ENCODE data around the gene MTFP1. TPM values are rescaled to one million over a fixed set of nuclear protein-coding genes. Genes with fewer than 3 reads are reported as not detected.
"Not testable (repeated sequence)": the region's sequence is repeated elsewhere in the genome, so short reads cannot be mapped to it uniquely, and the experiment has no call there.

The MTFP1 gene
- total and polyA plus RNA-seq, 7 experiments from 2014 or later = 10.2 to 68.2 (median 26.7) TPM

DNA sequence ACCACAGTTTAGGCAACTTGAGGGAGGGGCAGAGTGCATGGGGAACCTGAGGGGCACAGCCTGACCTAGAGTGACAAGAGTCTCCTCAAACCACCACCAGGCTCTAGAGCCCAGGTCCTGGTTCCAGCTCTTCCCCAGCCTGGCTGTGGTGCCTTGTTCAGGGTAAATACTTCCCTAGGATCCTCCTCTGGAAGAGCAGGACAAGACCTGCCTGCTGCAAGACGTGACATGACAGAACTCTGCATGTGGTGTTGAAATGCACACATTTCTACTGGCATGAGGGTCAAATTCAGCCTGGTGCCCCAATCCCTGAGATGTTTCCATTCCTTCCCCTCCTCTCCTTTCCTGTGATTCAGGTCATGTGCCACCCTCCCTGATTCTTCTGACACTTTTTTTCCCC lies 25.4 kb upstream of the MTFP1 start:
- Mint-ChIP-seq H3K9me3 (no peaks in the 10 kb centered on the region), H3K27ac (peak overlapping the region in 7 of 9 donors; percentile 35 to 92 (median 43)), H3K27me3 (peaks cover 0 to 5% (median 0%) of the 10 kb centered on the region in 5 donors), H3K36me3 (peaks cover 0 to 4% (median 3%) of the 10 kb centered on the region in 5 donors), H3K4me3 (peak overlapping the region in 1 of 10 donors; percentile 5), H3K4me1 (peaks cover 16 to 53% (median 31%) of the 10 kb centered on the region in 7 donors)
- Histone ChIP-seq H3K4me3 (ENCODE audit: low read length) (no peak overlapping the region), H3K9me3 (ENCODE audit: control insufficient read depth in 2 of 3, low read length in 3 of 3) (no peaks in the 10 kb centered on the region), H3K36me3 (ENCODE audit: control insufficient read depth in 2 of 3, insufficient read depth in 3 of 3, low read length in 3 of 3) (peaks cover 0 to 7% (median 0%) of the 10 kb centered on the region in 3 experiments), H3K27ac (ENCODE audit: low read depth, low read length) (no peak overlapping the region), H3K27me3 (ENCODE audit: control insufficient read depth in 2 of 2, insufficient read depth in 2 of 2, low read length in 2 of 2) (no peaks in the 10 kb centered on the region), H3K4me1 (ENCODE audit: control insufficient read depth in 2 of 2, insufficient read depth in 2 of 2, low read length in 2 of 2) (peaks cover 12 to 22% of the 10 kb centered on the region in 2 donors)
- intact Hi-C loops (cut with micrococcal nuclease) = no loop called here
- CTCF ChIA-PET = no interaction called here
- ATAC-seq = no peak
- DNase-seq = no peak
- POLR2A ChIA-PET = interaction anchor here (6.0 to 12.2 kb wide), 2 partner anchors 11 to 25 kb away, joined by 52 to 158 read pairs; partner anchors contain the start of gene MTFP1

DNA sequence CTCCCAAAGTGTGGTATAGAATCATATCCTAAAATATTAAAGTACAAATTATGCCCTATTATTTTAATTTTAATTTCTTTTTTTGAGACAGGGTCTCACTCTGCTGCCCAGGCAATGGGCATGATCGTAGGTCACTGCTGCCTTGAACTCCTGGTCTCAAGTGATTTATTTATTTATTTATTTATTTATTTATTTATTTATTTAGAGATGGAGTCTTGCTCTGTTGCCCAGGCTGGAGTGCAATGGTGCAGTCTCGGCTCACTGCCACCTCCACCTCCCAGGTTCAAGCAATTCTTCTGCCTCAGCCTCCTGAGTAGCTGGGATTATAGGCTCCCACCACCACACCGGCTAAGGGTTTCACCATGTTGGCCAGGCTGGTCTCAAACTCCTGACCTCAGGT lies 24.5 kb upstream of the MTFP1 start:
- CTCF ChIA-PET; H3K27ac Mint-ChIP-seq; H3K27me3 ChIP-seq (ENCODE audit: control insufficient read depth in 2 of 2, insufficient read depth in 2 of 2, low read length in 2 of 2); H3K9me3 Mint-ChIP-seq; H3K27ac ChIP-seq (ENCODE audit: low read depth, low read length); DNase-seq; ATAC-seq; H3K4me3 ChIP-seq (ENCODE audit: low read length); H3K4me3 Mint-ChIP-seq; intact Hi-C loops (cut with micrococcal nuclease); H3K27me3 Mint-ChIP-seq; H3K36me3 Mint-ChIP-seq; H3K9me3 ChIP-seq (ENCODE audit: control insufficient read depth in 2 of 3, low read length in 3 of 3): not testable (repeated sequence)
- peaks cover 0 to 15% (median 0%) of the 10 kb centered on the region in 3 experiments for H3K36me3 ChIP-seq (ENCODE audit: control insufficient read depth in 2 of 3, insufficient read depth in 3 of 3, low read length in 3 of 3)
- peaks cover 16 to 44% (median 26%) of the 10 kb centered on the region in 7 donors for H3K4me1 Mint-ChIP-seq
- H3K4me1 ChIP-seq (ENCODE audit: control insufficient read depth in 2 of 2, insufficient read depth in 2 of 2, low read length in 2 of 2) = peaks cover 12 to 19% of the 10 kb centered on the region in 2 donors
- POLR2A ChIA-PET = interaction anchor here (2.8 kb wide), 1 partner anchor 23 kb away, joined by 19 read pairs; the partner anchor contains the start of gene MTFP1

DNA sequence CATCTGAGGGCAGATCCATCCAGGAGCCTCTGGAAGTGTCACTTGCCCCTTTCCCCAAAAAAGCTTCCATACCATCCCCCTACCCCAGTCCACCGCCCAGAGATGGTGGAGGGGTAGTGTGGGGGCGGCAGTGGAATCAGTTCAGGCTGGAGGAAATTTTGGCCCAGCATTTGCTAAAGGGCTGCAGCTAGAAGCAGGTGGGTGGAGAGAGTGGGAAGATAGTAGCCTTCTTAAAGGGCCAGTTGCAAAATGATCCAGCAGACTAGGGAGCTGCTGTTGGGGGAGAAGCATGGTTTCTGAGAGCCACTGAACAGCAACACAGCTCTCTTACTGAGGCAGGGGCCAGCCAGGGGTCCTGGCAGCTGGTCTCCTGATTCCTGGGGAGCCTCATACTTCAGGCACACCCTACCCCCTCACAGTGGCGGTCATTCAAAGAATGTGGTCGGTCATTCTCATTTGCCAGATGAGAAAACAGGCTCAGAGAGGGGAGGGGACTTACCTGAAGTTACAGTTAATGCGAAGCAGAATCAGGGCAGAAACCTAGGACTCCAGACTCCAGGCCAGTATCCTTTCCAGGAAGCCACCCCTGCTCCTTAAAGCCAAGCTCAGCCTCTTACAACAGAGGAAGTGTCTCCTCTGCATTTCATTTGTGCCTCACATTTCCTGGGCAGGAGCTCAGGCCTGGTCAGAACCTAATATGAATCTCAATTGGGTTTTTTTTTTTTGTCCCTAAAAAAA lies 23.4 kb upstream of the MTFP1 start:
- Histone ChIP-seq H3K27me3 (ENCODE audit: control insufficient read depth in 2 of 2, insufficient read depth in 2 of 2, low read length in 2 of 2) (no peaks in the 10 kb centered on the region), H3K27ac (ENCODE audit: low read depth, low read length) (no peak overlapping the region), H3K4me1 (ENCODE audit: control insufficient read depth in 2 of 2, insufficient read depth in 2 of 2, low read length in 2 of 2) (peaks cover 6 to 13% of the 10 kb centered on the region in 2 donors), H3K4me3 (ENCODE audit: low read length) (no peak overlapping the region), H3K9me3 (ENCODE audit: control insufficient read depth in 2 of 3, low read length in 3 of 3) (no peaks in the 10 kb centered on the region), H3K36me3 (ENCODE audit: control insufficient read depth in 2 of 3, insufficient read depth in 3 of 3, low read length in 3 of 3) (peaks cover 0 to 22% (median 0%) of the 10 kb centered on the region in 3 experiments)
- H3K4me1 Mint-ChIP-seq = peaks cover 16 to 35% (median 20%) of the 10 kb centered on the region in 7 donors
- H3K9me3 Mint-ChIP-seq = no peaks in the 10 kb centered on the region
- peaks cover 0 to 18% (median 3%) of the 10 kb centered on the region in 5 donors for H3K36me3 Mint-ChIP-seq
- CTCF ChIA-PET = no interaction called here
- H3K27ac Mint-ChIP-seq = peak overlapping the region in 5 of 9 donors; percentile 1 to 89 (median 63)
- intact Hi-C loops (cut with micrococcal nuclease) = no loop called here
- POLR2A ChIA-PET = interaction anchor here (0.9 to 2.8 kb wide), 3 partner anchors 12 to 24 kb away, joined by 3 to 19 read pairs (median 5); partner anchors contain the start of gene MTFP1
- no peak for ATAC-seq
- no peak for DNase-seq
- H3K4me3 Mint-ChIP-seq = no peak overlapping the region
- H3K27me3 Mint-ChIP-seq = peaks cover 0 to 5% (median 0%) of the 10 kb centered on the region in 5 donors

DNA sequence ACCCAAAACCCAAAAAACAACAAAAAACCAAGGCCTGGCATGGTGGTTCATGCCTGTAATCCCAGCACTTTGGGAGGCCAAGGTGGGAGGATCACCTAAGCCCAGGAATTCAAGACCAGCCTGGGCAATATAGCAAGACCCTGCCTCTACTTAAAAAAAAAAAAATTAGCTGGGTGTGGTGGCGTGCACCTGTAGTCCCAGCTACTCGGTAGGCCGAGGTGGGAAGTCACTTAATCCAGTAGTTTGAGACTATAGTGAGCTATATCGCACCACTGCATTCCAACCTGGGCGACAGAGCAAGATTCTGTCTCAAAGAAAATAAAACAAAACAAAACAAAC lies 22.8 kb upstream of the MTFP1 start:
- Mint-ChIP-seq H3K36me3 (peaks cover 0 to 20% (median 3%) of the 10 kb centered on the region in 5 donors), H3K27ac (peak overlapping the region in 1 of 9 donors; percentile 32), H3K4me1 (peaks cover 13 to 31% (median 18%) of the 10 kb centered on the region in 7 donors)
- intact Hi-C loops (cut with micrococcal nuclease); H3K4me3 ChIP-seq (ENCODE audit: low read length); H3K27ac ChIP-seq (ENCODE audit: low read depth, low read length); CTCF ChIA-PET; H3K9me3 Mint-ChIP-seq; ATAC-seq; H3K27me3 ChIP-seq (ENCODE audit: control insufficient read depth in 2 of 2, insufficient read depth in 2 of 2, low read length in 2 of 2); H3K9me3 ChIP-seq (ENCODE audit: control insufficient read depth in 2 of 3, low read length in 3 of 3); H3K4me3 Mint-ChIP-seq; DNase-seq; H3K27me3 Mint-ChIP-seq: not testable (repeated sequence)
- POLR2A ChIA-PET = interaction anchor here (0.9 to 2.8 kb wide), 3 partner anchors 11 to 24 kb away, joined by 3 to 19 read pairs (median 5); partner anchors contain the start of gene MTFP1
- Histone ChIP-seq H3K36me3 (ENCODE audit: control insufficient read depth in 2 of 3, insufficient read depth in 3 of 3, low read length in 3 of 3) (peaks cover 0 to 26% (median 0%) of the 10 kb centered on the region in 3 experiments), H3K4me1 (ENCODE audit: control insufficient read depth in 2 of 2, insufficient read depth in 2 of 2, low read length in 2 of 2) (peaks cover 6 to 13% of the 10 kb centered on the region in 2 donors)

DNA sequence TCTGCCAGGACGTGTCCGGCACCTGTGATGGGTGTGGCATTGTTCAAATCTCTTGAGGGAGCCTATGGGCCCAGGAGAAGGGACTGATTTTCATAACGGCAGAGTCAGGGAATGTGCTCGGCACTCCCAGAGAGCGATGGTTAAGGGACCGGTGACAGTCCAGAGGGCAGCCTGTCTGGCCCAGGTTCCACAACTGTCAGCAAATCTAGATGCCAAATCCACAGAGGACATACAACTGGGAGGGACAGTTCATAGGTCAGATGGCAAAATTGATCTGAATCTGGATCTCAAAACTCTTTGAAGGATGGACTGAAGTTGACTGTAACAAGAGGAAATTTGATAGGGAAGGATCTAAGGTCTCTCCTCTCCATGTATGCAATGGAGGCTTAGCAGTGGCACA lies 21.3 kb upstream of the MTFP1 start:
- Mint-ChIP-seq H3K27me3 (no peaks in the 10 kb centered on the region), H3K4me1 (peaks cover 0 to 15% (median 2%) of the 10 kb centered on the region in 7 donors), H3K36me3 (peaks cover 0 to 21% (median 4%) of the 10 kb centered on the region in 5 donors), H3K4me3 (no peak overlapping the region), H3K27ac (peak overlapping the region in 5 of 9 donors; percentile 4 to 56 (median 26)), H3K9me3 (no peaks in the 10 kb centered on the region)
- Histone ChIP-seq H3K9me3 (ENCODE audit: control insufficient read depth in 2 of 3, low read length in 3 of 3) (no peaks in the 10 kb centered on the region), H3K4me1 (ENCODE audit: control insufficient read depth in 2 of 2, insufficient read depth in 2 of 2, low read length in 2 of 2) (no peaks in the 10 kb centered on the region), H3K4me3 (ENCODE audit: low read length) (no peak overlapping the region), H3K27me3 (ENCODE audit: control insufficient read depth in 2 of 2, insufficient read depth in 2 of 2, low read length in 2 of 2) (no peaks in the 10 kb centered on the region), H3K27ac (ENCODE audit: low read depth, low read length) (no peak overlapping the region), H3K36me3 (ENCODE audit: control insufficient read depth in 2 of 3, insufficient read depth in 3 of 3, low read length in 3 of 3) (peaks cover 0 to 42% (median 0%) of the 10 kb centered on the region in 3 experiments)
- intact Hi-C loops (cut with micrococcal nuclease) = no loop called here
- CTCF ChIA-PET = no interaction called here
- ATAC-seq = no peak
- POLR2A ChIA-PET = interaction anchor here (0.6 to 4.3 kb wide), 3 partner anchors 13 to 48 kb away, joined by 4 to 29 read pairs (median 5); no protein-coding TSS in a partner anchor
- DNase-seq = no peak

DNA sequence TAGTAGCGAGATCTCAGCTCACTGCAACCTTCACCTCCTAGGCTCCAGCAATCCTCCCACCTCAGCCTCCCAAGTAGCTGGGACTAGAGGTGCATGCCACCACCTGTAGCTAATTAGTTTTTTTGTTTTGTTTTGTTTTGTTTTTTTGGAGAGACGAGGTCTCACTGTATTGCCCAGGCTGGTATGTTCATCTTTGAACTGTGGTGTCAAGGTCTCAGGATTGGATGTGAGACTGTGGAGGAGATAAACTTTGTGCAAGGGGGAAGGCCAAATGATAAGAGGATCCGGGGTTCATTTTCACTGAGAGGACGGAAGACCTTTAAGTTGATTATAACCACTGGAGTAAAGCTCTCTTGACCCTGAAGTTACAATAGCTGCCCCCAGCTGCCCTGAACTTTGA lies 19.8 kb upstream of the MTFP1 start:
- H3K4me1 ChIP-seq (ENCODE audit: control insufficient read depth in 2 of 2, insufficient read depth in 2 of 2, low read length in 2 of 2) = peaks cover 0 to 1% of the 10 kb centered on the region in 2 donors
- H3K27ac ChIP-seq (ENCODE audit: low read depth, low read length) = no peak overlapping the region
- DNase-seq (no peak), ATAC-seq (no peak)
- Mint-ChIP-seq H3K27me3 (no peaks in the 10 kb centered on the region), H3K27ac (peak overlapping the region in 6 of 9 donors; percentile 21 to 51 (median 32)), H3K4me1 (peaks cover 2 to 16% (median 2%) of the 10 kb centered on the region in 7 donors), H3K4me3 (no peak overlapping the region), H3K36me3 (peaks cover 0 to 28% (median 4%) of the 10 kb centered on the region in 5 donors), H3K9me3 (no peaks in the 10 kb centered on the region)
- no peaks in the 10 kb centered on the region for H3K9me3 ChIP-seq (ENCODE audit: control insufficient read depth in 2 of 3, low read length in 3 of 3)
- no peak overlapping the region for H3K4me3 ChIP-seq (ENCODE audit: low read length)
- CTCF ChIA-PET = interaction anchor here (0.9 to 1.6 kb wide), 3 partner anchors 16 to 117 kb away, joined by 3 to 4 read pairs (median 4); partner anchors contain the start of gene CASTOR1
- POLR2A ChIA-PET = interaction anchor here (0.5 to 4.3 kb wide), 5 partner anchors 9 to 26 kb away, joined by 3 to 29 read pairs (median 5); partner anchors contain the start of gene SEC14L2
- H3K27me3 ChIP-seq (ENCODE audit: control insufficient read depth in 2 of 2, insufficient read depth in 2 of 2, low read length in 2 of 2) = no peaks in the 10 kb centered on the region
- intact Hi-C loops (cut with micrococcal nuclease) = no loop called here
- H3K36me3 ChIP-seq (ENCODE audit: control insufficient read depth in 2 of 3, insufficient read depth in 3 of 3, low read length in 3 of 3) = peaks cover 0 to 56% (median 0%) of the 10 kb centered on the region in 3 experiments
